Body of pancreas (tissue), 4 donors: ENCODE measurements around the gene SEL1L3. TPM values are rescaled to one million over a fixed set of nuclear protein-coding genes. Genes with fewer than 3 reads are reported as not detected.

Experiments
- ATAC-seq: fragments of 150-250 bp; one replicate; pipeline ENCODE4 v1.9.1; 2016
- DNase-seq, 4 donors: peaks; one replicate each; pipeline ENCODE4 v3.0.0-alpha.2; 2019
- H3K27ac ChIP-seq, 4 donors: fragments of 200-600 bp; sonication (generic); 1 replicate in 3 of 4; 2 replicates in 1 of 4; pipeline versions ENCODE4 v1.5.1 to v1.6.1; 2016 to 2019; ENCODE audit warnings: mild to moderate bottlenecking in 1 of 4, mixed read lengths in 1 of 4, moderate library complexity in 1 of 4
- H3K27me3 ChIP-seq, 2 donors: fragments of 200-600 bp; sonication (generic); one replicate each; pipeline ENCODE4 v1.6.0; 2016; ENCODE audit warnings: mild to moderate bottlenecking in 1 of 2
- H3K36me3 ChIP-seq, 2 donors: fragments of 200-600 bp; sonication (generic); replicated peaks in 1 of 2; 2 replicates each; pipeline ENCODE4 v1.5.1; 2016; ENCODE audit warnings: low read depth in 2 of 2; ENCODE audit not compliant: insufficient read depth in 1 of 2
- H3K4me1 ChIP-seq: fragments of 200-600 bp; sonication (generic); one replicate; pipeline ENCODE4 v1.6.0; 2016
- H3K4me3 ChIP-seq, 2 donors: fragments of 200-600 bp; sonication (generic); 1 replicate in 1 of 2; 2 replicates in 1 of 2; pipeline ENCODE4 v1.5.1; 2016 to 2019
- H3K9me3 ChIP-seq, 3 donors: fragments of 200-600 bp; sonication (generic); 1 replicate in 2 of 3; 2 replicates in 1 of 3; pipeline ENCODE4 v1.5.1; 2016
- CTCF ChIP-seq, 7 experiments: fragments of 450-650 bp in 4 of 7; fragments of 200-600 bp in 3 of 7; sonication (generic) in 3 of 7; IDR thresholded peaks; one replicate each; pipeline ENCODE4 v1.5.1; 2016 to 2019; ENCODE audit warnings: antibody characterized with exemption in 7 of 7
- POLR2A ChIP-seq, 3 donors: fragments of 450-650 bp; IDR thresholded peaks; one replicate each; pipeline ENCODE4 v1.6.1; 2016; ENCODE audit warnings: antibody characterized with exemption in 3 of 3, mild to moderate bottlenecking in 2 of 3
- WGBS, 2 donors: methylation state at CpG; one replicate each; pipeline ENCODE4 v1.1.5; 2017; 5-methylcytosine and 5-hydroxymethylcytosine counted together
- intact Hi-C: fragments of 100-400 bp; cut with DNase I; formaldehyde crosslinking; loops from one replicate; pipeline ENCODE4 v1.15.1; 2023
- total RNA-seq, 2 donors: library from RNA; depleted of rRNA; stranded (reverse); fragments of >200 nt; gene quantifications; one replicate each; pipeline ENCODE4 v1.1.0, GENCODE V29; 2016

The SEL1L3 gene
- total RNA-seq, 2 donors from 2014 or later, result 32.3 to 64.1 TPM

GRCh38 chr4:25904748-25905082, 41.9 kb upstream of the SEL1L3 start:
- Histone ChIP-seq H3K4me3 (no peak overlapping the region), H3K36me3 (no peaks in the 10 kb centered on the region), H3K27me3 (no peaks in the 10 kb centered on the region), H3K27ac (no peak overlapping the region), H3K4me1 (no peaks in the 10 kb centered on the region), H3K9me3 (no peaks in the 10 kb centered on the region)
- WGBS, 2 donors, result 93% methylated on average over 3 of the region's 3 CpGs
- ATAC-seq (no peak), DNase-seq (no peak)
- TF ChIP-seq CTCF (IDR thresholded peaks at IDR 0.05) (no peak), POLR2A (IDR thresholded peaks at IDR 0.05) (no peak)
- intact Hi-C loops, result no loop called here

GRCh38 chr4:25903900-25904747, 41.3 kb upstream of the SEL1L3 start:
- H3K4me1 ChIP-seq, result no peaks in the 10 kb centered on the region
- H3K4me3 ChIP-seq, result no peak overlapping the region
- WGBS, 2 donors, result 80 to 85% methylated on average over 8 of the region's 8 CpGs
- intact Hi-C loops, result no loop called here
- DNase-seq (no peak), ATAC-seq (no peak)
- H3K9me3 ChIP-seq, result no peaks in the 10 kb centered on the region
- no peaks in the 10 kb centered on the region for H3K27me3 ChIP-seq
- TF ChIP-seq POLR2A (IDR thresholded peaks at IDR 0.05) (no peak), CTCF (IDR thresholded peaks at IDR 0.05) (no peak)
- no peaks in the 10 kb centered on the region for H3K36me3 ChIP-seq
- H3K27ac ChIP-seq, result no peak overlapping the region

GRCh38 chr4:25901030-25901430, 38.2 kb upstream of the SEL1L3 start:
- intact Hi-C loops, result no loop called here
- ATAC-seq, result no peak
- peaks cover 15% of the 10 kb centered on the region for H3K4me1 ChIP-seq
- no peaks in the 10 kb centered on the region for H3K9me3 ChIP-seq
- H3K4me3 ChIP-seq, result no peak overlapping the region
- DNase-seq, result no peak
- 79 to 84% methylated on average over 8 to 10 of the region's 10 CpGs for WGBS, 2 donors
- no peaks in the 10 kb centered on the region for H3K27me3 ChIP-seq
- H3K27ac ChIP-seq, result no peak overlapping the region
- H3K36me3 ChIP-seq, result no peaks in the 10 kb centered on the region
- TF ChIP-seq POLR2A (IDR thresholded peaks at IDR 0.05) (no peak), CTCF (IDR thresholded peaks at IDR 0.05) (no peak)

GRCh38 chr4:25900310-25900709, 37.5 kb upstream of the SEL1L3 start:
- no peaks in the 10 kb centered on the region for H3K36me3 ChIP-seq
- H3K27me3 ChIP-seq, result no peaks in the 10 kb centered on the region
- intact Hi-C loops, result no loop called here
- DNase-seq, result no peak
- H3K4me1 ChIP-seq, result peaks cover 15% of the 10 kb centered on the region
- 91 to 94% methylated on average over 1 of the region's 1 CpG for WGBS, 2 donors
- no peak for TF ChIP-seq CTCF (IDR thresholded peaks at IDR 0.05)
- no peak for TF ChIP-seq POLR2A (IDR thresholded peaks at IDR 0.05)
- no peak overlapping the region for H3K27ac ChIP-seq
- H3K9me3 ChIP-seq, result no peaks in the 10 kb centered on the region
- no peak overlapping the region for H3K4me3 ChIP-seq
- ATAC-seq, result no peak
